ENCODE measurements around the gene DUSP2.

The DUSP2 gene, protein sequence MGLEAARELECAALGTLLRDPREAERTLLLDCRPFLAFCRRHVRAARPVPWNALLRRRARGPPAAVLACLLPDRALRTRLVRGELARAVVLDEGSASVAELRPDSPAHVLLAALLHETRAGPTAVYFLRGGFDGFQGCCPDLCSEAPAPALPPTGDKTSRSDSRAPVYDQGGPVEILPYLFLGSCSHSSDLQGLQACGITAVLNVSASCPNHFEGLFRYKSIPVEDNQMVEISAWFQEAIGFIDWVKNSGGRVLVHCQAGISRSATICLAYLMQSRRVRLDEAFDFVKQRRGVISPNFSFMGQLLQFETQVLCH

DNA sequence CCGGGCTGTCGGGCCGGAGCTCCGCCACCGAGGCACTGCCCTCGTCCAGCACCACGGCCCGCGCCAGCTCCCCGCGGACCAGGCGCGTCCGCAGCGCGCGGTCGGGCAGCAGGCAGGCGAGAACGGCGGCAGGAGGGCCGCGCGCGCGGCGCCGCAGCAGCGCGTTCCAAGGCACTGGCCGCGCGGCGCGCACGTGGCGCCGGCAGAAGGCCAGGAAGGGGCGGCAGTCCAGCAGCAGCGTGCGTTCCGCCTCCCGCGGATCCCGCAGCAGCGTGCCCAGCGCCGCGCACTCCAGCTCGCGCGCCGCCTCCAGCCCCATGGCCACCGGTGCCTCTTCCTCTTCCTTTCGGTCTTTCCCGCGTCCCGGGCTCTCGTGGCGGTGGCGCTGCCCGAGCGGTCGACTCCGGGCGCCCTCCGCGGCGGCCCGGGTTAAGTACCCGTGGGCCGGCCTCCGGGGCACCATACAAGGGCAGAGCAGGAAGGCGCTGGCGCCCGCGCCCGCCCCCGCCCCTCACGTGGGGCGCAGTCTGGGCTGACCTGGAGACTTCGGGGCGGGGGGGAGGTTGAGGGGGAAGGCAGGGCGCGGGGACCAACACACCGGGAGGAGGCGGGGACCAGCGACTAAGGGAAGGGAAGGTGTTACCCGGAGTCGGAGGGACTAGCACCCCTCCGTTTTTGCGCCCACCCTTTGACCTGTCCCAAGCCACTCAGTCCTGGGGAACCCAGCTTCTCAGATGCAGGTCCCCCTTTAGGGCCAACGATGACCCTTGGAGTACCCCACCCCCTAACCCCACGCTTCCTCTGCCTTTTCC is at the start of gene DUSP2:
DUSP2 (minus strand) TSS at position 405 of the 812 bp plus-strand sequence; CDS start at position 319, 86 bp downstream.
- DNase-seq (ENCODE audit: low read depth, low spot score), result peak; percentile 49

DNA sequence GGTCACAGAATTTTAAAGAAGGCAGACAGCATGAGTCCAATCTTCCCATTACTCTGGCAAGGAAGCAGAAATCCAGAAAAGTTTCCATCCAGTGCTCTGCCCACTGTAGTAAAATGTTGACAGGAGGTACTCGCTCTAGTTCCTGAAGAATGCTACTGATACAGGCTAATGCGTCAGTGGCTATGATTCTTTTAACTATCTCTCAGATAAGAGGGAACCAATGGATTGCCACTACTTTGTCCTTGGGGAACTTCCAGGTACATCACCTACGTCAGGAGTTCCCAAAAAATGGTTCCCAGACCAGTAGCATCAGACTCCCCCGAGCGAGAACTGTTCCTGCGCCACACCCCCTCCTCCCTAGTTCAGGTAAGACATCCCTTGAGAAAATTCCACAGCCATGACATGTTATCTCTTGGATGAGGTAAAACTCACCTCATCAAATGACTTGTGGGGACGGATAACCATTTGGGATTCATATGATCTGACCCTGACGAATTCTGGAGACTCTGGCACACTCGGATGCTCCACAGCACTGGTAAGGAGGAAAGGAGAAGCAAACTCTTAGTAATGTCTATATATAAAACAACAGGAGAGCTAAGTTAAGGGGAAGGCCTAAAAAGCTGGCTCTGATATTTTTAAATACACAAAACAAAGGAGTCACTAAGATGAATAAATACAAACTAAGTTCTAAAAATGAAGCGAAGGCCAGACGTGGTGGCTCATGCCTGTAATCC is 46.9 kb upstream of the DUSP2 start:
- in situ Hi-C loops (cut with HindIII; ENCODE audit: low sequenced_read_pairs), result no loop called here
- TF ChIP-seq, protein P1, sequence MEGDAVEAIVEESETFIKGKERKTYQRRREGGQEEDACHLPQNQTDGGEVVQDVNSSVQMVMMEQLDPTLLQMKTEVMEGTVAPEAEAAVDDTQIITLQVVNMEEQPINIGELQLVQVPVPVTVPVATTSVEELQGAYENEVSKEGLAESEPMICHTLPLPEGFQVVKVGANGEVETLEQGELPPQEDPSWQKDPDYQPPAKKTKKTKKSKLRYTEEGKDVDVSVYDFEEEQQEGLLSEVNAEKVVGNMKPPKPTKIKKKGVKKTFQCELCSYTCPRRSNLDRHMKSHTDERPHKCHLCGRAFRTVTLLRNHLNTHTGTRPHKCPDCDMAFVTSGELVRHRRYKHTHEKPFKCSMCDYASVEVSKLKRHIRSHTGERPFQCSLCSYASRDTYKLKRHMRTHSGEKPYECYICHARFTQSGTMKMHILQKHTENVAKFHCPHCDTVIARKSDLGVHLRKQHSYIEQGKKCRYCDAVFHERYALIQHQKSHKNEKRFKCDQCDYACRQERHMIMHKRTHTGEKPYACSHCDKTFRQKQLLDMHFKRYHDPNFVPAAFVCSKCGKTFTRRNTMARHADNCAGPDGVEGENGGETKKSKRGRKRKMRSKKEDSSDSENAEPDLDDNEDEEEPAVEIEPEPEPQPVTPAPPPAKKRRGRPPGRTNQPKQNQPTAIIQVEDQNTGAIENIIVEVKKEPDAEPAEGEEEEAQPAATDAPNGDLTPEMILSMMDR (IDR thresholded peaks at IDR 0.05; ENCODE audit: low read depth, low read length), result no peak
- no peak overlapping the region for H3K4me3 ChIP-seq (ENCODE audit: low read depth, low read length)
- no peak for DNase-seq (ENCODE audit: low read depth, low spot score)

More for the DNA sequence above, at the start of gene DUSP2:
- TF ChIP-seq, protein P1 (IDR thresholded peaks at IDR 0.05; ENCODE audit: low read depth, low read length), result no peak
- in situ Hi-C loops (cut with HindIII; ENCODE audit: low sequenced_read_pairs), result no loop called here
- peak within 1 kb of the TSS; percentile 32 for H3K4me3 ChIP-seq (ENCODE audit: low read depth, low read length)

DNA sequence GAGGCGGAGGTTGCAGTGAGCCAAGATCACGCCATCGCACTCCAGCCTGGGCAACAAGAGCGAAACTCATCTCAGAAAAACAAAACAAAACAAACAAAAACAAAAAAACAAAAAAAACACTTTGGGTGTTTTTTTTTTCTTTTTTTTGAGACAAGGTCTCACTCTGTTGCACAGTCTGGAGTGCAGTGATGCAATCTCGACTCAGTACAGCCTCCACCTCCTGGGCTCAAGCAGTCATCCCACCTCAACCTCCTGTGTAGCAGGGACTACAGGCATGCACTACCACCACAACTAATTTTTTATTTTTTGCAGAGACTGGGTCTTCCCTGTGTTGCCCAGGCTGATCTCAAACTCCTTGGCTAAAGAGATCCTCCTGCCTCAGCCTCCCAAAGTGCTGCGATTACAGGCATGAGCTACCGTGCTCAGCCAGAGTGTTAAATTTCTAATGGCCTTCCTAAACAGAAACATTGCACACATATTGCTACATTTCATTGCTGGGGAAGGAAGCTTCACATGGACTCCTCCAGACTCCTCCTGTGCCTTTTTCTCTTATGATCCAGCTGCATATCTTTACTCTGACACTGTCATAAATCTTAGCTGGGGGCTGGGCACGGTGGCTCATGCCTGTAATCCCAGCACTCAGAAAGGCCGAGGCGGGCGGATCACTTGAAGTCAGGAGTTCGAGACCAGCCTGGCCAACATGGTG is 43.7 kb upstream of the DUSP2 start:
- TF ChIP-seq, protein P1 (IDR thresholded peaks at IDR 0.05; ENCODE audit: low read depth, low read length), result no peak
- no peak for DNase-seq (ENCODE audit: low read depth, low spot score)
- in situ Hi-C loops (cut with HindIII; ENCODE audit: low sequenced_read_pairs), result no loop called here
- H3K4me3 ChIP-seq (ENCODE audit: low read depth, low read length), result no peak overlapping the region

DNA sequence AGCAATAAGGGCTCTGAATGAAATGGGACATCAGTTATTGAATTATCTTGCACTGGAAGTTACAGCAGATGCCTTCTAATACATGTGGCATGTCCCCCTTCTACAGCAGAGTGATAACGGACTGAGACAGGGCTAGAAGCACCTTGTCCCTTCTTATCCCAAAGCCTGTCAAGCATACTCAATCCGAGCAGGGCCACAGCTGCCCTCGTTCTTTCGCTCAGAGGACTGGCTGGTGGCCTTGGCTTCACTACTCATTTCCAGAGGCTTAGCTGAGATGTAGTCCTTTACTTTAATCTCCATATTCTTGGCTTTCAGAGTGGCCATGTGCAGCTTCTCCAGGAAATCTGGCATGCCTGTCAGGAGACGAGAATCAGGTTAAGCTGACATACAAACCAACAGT is 41.3 kb upstream of the DUSP2 start:
- no peak for DNase-seq (ENCODE audit: low read depth, low spot score)
- TF ChIP-seq, protein P1 (IDR thresholded peaks at IDR 0.05; ENCODE audit: low read depth, low read length), result no peak
- no peak overlapping the region for H3K4me3 ChIP-seq (ENCODE audit: low read depth, low read length)
- in situ Hi-C loops (cut with HindIII; ENCODE audit: low sequenced_read_pairs), result no loop called here

DNA sequence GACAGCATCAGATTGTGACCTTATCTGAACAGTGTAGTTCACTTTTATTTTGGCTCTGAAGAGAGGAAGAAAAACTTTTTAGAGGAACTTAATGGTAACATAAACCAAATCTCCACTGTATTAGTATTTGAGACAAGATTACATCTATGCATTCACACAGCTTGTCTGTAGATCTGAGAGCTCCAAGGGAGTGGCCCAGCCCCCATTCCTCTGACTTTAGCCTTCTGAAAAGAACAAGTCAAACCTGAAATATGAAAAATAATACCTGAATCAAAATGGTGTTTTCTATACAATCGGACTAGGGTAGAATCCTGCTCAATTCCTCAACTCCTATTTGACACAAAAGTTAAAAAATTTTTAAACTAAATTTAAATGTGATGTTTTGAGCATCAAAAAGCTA is 40.3 kb upstream of the DUSP2 start:
- TF ChIP-seq, protein P1 (IDR thresholded peaks at IDR 0.05; ENCODE audit: low read depth, low read length), result no peak
- H3K4me3 ChIP-seq (ENCODE audit: low read depth, low read length), result no peak overlapping the region
- in situ Hi-C loops (cut with HindIII; ENCODE audit: low sequenced_read_pairs), result no loop called here
- DNase-seq (ENCODE audit: low read depth, low spot score), result no peak

GRCh38 chr2:96184989-96185388 is 39.7 kb upstream of the DUSP2 start:
- in situ Hi-C loops (cut with HindIII; ENCODE audit: low sequenced_read_pairs), result no loop called here
- H3K4me3 ChIP-seq (ENCODE audit: low read depth, low read length), result no peak overlapping the region
- TF ChIP-seq, protein P1 (IDR thresholded peaks at IDR 0.05; ENCODE audit: low read depth, low read length), result no peak
- DNase-seq (ENCODE audit: low read depth, low spot score), result no peak

Measured in astrocyte of the spinal cord (primary cell).